Stimulated activated CD4-positive, alpha-beta T cell treated with anti-CD3 and anti-CD28 coated beads, Interleukin-12 subunit alpha, Interleukin-12 subunit beta, amount 100 ng/mL, for 4 hours (primary cell): ENCODE measurements around the gene KANSL3.
"Not testable (repeated sequence)": the region's sequence is repeated elsewhere in the genome, so short reads cannot be mapped to it uniquely, and the experiment has no call there.

Experiments
- DNase-seq: peaks from one replicate; pipeline ENCODE4 v3.0.0-alpha.2; 2020

KANSL3 gene

DNA sequence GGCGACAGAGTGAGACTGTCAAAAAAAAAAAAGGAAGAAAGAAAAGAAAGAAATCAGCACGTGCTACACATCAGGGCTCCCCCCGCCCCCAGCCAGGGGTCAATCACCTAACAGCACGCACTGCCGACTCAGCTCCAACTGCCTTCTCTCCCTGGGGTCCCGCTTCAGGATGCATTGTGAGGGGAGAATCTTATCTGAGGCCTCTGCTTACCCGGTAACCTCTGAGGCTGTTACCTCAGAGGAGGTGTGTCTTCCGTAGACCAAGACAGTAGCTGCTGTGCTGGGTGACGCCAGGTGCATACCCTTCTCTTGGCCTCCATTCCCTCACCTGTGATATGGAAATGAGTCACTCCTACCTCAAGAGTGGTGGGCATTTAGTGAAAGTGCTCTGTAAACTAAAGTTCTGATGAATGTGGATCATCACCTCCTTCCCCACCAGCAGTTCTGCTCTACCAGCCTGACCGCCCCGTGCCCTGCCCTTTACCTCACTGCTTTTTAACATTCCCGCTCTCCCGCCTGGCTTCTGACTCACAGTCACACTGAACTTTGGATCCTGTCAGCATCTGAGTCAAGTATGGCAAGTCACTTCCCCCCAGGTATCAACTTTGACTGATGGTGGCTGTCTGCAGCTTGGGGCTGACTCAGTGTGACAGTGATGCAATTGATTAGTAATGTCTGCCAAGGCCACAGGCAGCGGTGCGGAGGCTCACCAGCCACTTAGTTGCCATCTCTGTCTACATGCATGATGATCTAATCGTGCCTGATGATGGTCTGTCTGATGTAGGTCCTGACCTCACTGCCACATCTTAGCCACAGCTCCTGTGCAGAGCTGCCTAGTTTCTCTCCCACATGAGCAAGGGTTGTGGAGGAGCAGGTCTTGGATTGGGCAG, 81.4 kb downstream of the KANSL3 start:
- DNase-seq = peak; percentile 32

- DNase-seq = no peak
Observed at GRCh38 chr2:96555146-96555610, 82.9 kb downstream of the KANSL3 start.

DNA sequence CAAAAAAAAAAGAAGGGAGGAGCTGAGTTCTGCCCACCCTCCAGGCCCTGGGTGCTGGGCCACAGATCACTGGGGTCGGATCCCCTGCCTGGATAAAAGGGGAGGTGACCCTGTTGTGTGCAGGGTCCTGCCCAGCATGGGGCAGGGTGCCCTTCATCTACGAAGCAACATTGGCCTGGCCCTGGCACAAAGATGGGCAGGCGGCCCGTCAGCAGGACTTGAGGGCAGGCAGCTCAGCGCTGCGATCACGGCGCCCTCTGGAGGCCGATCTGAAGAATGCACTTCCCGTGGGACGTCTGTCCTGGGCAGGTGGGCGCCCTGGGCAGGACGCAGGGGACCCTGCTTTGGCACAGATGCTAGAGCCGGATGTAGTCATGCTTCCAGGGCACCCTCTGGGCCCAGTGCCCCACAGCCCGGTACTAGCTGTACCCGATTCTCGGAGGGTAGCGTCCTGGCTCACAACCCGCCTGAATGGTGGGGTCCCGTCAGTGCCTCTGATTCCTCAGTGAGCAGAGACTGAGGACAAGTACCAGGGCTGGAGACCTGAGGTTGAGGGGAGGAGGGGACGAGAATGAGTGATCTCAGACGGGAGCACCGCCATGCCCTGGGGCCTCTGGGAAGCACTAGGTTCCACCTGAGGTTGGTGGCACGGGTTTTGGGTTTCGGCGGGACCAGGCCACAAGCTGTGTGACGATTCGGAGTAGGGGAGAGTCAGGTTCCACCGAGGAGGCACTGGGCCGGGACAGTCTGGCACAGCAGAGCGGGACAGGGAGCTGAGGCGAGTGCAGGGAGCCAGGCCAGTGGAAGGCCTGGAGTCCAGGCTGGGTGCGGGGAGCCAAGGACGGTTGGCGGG, 83.6 kb downstream of the KANSL3 start:
- peak; percentile 66 for DNase-seq

GRCh38 chr2:96553957-96554292, 84.2 kb downstream of the KANSL3 start:
- not testable (repeated sequence) for DNase-seq

GRCh38 chr2:96553176-96553956, 84.7 kb downstream of the KANSL3 start:
- no peak for DNase-seq

DNA sequence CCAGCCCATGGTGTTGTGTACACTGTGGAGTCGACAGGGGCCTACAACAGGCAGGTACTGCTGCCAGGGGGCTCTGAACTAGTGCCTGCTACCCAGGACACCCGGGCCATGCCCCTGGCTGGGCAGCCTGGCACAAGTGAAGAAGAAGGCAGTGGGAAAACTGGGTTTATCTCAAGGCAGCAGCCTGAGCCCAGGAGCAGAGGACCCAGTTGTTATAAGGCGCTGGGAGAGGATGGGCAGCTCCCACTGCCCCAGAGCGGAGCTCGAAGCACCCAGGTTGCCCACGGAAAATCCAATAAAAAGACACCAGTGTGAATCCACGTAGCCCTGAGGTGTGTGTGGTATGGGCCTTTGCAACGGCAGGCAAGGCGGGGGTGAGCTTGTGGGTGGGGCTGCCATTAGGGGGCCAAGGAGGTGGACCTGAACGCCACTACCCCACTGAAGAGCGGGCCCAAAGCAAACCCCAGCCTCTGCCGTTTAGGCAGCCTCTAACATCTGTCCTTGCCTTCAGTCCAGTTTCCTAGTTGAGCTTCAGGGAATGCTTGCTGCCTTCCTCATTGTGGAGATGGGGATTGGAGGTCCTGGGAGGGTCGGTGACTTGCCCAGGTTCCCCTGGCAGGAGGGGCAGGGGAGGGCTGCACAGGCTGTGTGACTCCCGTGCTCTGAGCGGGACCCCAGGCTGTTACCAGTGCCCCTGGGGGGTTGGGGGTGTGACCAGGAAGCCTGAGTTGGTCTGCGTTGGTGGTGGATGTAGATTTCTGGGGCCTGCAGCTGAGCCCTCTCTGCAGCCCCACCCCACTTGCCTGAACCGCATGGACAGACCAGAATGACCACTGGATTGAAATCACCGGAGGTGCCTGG, 85.6 kb downstream of the KANSL3 start:
- DNase-seq = no peak

- no peak for DNase-seq
Observed at GRCh38 chr2:96551605-96552314, 86.4 kb downstream of the KANSL3 start.

GRCh38 chr2:96550787-96551604, 87.1 kb downstream of the KANSL3 start:
- no peak for DNase-seq

DNA sequence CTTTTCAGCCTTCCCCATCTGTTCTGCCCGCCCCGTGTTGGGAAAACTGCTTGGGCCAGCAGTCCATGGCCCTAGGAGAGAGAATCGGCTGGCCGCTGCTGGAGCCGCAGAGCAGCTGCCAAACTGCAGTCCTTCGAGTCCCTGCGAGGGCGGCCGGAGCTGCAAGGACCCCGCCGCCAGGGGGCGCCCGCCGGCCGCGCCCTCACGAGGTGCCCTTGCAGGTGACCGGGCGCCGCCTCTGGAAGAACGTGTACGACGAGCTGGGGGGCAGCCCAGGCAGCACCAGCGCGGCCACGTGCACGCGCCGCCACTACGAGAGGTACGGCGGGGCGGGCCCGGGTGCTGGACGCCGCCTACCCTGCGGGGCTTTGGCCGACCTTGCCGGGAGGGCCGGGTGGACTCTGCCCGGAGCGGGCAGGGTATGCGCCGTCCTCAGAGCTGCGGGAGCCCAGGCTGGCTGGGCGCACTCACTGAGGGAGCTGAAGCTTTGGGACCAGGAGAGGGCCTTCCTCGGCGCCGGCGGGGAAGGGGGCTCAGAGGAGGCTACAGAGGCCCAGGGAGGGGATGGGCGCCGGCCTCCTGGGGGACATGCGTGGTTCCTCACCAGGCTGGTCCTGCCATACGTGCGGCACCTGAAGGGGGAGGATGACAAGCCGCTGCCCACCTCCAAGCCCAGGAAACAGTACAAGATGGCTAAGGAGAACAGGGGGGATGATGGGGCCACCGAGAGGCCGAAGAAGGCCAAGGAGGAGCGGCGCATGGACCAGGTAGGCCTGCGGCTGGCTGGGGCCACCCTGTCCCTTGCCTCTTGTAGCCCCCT, 87.9 kb downstream of the KANSL3 start:
- DNase-seq = no peak

DNA sequence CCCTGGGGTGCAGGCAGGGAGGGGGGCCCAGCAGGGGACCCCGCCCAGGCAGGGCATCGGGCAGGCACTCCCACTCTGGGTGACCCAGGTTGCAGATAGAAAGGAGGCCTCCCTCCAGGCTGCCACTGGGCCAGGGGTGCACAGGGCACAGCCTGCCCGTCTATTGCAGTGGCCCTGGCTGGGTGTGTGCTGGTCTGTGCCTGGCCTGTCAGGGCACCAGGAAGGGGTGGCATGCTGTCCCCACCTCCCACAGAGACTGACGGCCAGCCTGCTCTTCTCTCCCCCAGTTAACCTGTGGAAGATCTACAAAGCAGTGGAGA, 88.7 kb downstream of the KANSL3 start:
- no peak for DNase-seq

- no peak for DNase-seq
Observed at GRCh38 chr2:96548558-96549465, 89.3 kb downstream of the KANSL3 start.

DNA sequence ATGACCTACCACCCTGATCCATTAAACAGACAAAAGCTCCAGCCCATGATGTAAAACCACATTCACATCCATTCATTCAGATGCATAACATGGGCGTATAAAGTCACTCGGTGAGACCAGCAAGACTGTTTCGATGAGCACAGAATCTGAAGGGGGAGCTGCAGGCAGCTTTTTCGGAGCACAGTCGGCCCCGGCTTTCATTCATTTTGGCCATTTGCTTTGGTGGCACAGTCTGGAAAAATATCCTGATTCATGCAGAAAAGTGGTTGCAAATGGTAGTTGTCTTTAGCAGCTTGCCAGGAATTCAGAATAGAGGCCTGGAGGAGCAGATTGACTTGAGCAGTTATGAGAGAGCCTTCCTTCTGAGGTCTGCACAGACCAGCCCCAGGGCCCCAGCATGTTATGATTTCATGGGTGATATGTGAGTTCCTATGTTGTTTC, 90.4 kb downstream of the KANSL3 start:
- DNase-seq = no peak

GRCh38 chr2:96547203-96547641, 90.9 kb downstream of the KANSL3 start:
- no peak for DNase-seq

GRCh38 chr2:96546797-96547196, 91.3 kb downstream of the KANSL3 start:
- no peak for DNase-seq

DNA sequence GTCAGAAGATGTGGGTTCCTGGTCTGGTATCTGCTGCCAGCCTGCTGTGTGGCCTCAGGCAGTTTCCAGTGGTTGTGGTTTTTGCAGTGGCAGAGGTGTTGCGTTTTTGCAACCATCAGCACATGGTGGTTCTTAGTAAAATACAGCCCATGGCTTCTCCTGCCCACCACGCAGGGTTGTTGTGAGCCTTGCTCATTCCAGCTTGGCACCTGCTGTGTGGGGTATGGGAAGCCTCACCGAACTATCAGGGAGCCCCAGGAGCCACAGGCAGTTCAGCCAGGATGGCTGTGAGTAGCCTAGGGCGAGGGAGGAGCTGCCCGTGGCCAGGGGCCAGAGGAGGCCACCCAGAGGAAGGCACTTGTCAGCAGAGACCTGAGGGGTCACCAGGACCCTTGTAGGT, 91.8 kb downstream of the KANSL3 start:
- no peak for DNase-seq
